ENCODE measurements around the gene DOK3. TPM values are rescaled to one million over a fixed set of nuclear protein-coding genes. Genes with fewer than 3 reads are reported as not detected.
"Not testable (repeated sequence)": the region's sequence is repeated elsewhere in the genome, so short reads cannot be mapped to it uniquely, and the experiment has no call there.

DOK3 gene
- total RNA-seq, 4 donors from 2014 or later, result 6.1 to 16.6 (median 6.6) TPM

DNA sequence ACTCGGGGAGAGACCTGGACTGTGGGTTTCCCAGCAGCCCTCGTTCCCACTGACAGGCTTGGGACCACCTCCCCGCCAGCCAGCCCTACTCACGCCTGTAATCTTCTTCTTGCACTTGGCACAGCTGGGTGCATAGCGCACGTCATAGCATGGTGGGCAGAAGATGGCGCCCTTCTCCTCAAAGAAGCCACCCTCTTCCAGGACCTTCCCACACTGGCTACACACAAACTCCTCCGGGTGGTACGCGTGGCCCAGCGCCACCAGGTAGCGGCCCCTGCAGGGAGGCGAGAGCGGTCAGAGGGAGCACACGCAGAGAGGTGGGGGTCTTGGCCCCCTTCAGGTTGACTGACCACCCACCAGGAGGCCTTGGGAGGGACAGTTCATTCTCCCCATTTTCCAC, 21.7 kb downstream of the DOK3 start:
- TF ChIP-seq POLR2A (IDR thresholded peaks at IDR 0.05) (no peak), EP300 (IDR thresholded peaks at IDR 0.05) (no peak), POLR2AphosphoS5 (IDR thresholded peaks at IDR 0.05) (no peak)
- TF ChIP-seq, protein P1, sequence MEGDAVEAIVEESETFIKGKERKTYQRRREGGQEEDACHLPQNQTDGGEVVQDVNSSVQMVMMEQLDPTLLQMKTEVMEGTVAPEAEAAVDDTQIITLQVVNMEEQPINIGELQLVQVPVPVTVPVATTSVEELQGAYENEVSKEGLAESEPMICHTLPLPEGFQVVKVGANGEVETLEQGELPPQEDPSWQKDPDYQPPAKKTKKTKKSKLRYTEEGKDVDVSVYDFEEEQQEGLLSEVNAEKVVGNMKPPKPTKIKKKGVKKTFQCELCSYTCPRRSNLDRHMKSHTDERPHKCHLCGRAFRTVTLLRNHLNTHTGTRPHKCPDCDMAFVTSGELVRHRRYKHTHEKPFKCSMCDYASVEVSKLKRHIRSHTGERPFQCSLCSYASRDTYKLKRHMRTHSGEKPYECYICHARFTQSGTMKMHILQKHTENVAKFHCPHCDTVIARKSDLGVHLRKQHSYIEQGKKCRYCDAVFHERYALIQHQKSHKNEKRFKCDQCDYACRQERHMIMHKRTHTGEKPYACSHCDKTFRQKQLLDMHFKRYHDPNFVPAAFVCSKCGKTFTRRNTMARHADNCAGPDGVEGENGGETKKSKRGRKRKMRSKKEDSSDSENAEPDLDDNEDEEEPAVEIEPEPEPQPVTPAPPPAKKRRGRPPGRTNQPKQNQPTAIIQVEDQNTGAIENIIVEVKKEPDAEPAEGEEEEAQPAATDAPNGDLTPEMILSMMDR (IDR thresholded peaks at IDR 0.05), result no peak
- Histone ChIP-seq H3K27me3 (no peaks in the 10 kb centered on the region), H3K4me1 (peaks cover 0 to 98% (median 56%) of the 10 kb centered on the region in 3 donors), H3K4me3 (no peak overlapping the region), H3K27ac (peak overlapping the region in 3 of 4 donors; percentile 44 to 99 (median 99)), H3K36me3 (peaks cover 0 to 93% of the 10 kb centered on the region in 2 donors), H3K9me3 (no peaks in the 10 kb centered on the region)
- ATAC-seq, result no peak
- WGBS, 2 donors (ENCODE audit: low coverage in 1 of 2), result 20 to 57% methylated on average over 1 to 7 of the region's 15 CpGs

DNA sequence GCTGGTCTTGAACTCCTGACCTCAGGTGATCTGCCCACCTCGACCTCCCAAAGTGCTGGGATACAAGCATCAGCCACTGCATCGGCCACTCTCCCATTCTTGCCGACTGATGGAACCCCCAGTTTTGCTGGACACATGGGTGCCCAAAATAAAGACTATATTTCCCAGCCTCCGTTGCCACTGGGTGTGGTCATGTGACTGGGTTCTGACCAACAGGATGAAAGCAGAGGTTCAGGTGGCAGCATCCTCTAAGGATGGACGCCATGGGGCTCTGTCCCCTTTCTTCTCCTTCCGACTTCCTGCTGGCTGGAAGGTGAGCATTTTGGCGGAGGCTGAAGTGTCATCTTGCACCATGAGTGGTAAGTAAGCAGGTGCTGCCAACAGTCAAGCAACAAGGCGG, 22.5 kb downstream of the DOK3 start:
- Histone ChIP-seq H3K9me3 (no peaks in the 10 kb centered on the region), H3K36me3 (peaks cover 0 to 93% of the 10 kb centered on the region in 2 donors), H3K4me1 (peaks cover 0 to 98% (median 55%) of the 10 kb centered on the region in 3 donors), H3K4me3 (no peak overlapping the region), H3K27me3 (no peaks in the 10 kb centered on the region), H3K27ac (peak overlapping the region in 3 of 4 donors; percentile 51 to 99 (median 99))
- WGBS, 2 donors (ENCODE audit: low coverage in 1 of 2), result 66 to 92% methylated on average over 2 to 3 of the region's 8 CpGs
- TF ChIP-seq POLR2A (IDR thresholded peaks at IDR 0.05), result no peak
- no peak for TF ChIP-seq POLR2AphosphoS5 (IDR thresholded peaks at IDR 0.05)
- TF ChIP-seq, protein P1 (IDR thresholded peaks at IDR 0.05), result no peak
- TF ChIP-seq EP300 (IDR thresholded peaks at IDR 0.05), result no peak
- no peak for ATAC-seq

DNA sequence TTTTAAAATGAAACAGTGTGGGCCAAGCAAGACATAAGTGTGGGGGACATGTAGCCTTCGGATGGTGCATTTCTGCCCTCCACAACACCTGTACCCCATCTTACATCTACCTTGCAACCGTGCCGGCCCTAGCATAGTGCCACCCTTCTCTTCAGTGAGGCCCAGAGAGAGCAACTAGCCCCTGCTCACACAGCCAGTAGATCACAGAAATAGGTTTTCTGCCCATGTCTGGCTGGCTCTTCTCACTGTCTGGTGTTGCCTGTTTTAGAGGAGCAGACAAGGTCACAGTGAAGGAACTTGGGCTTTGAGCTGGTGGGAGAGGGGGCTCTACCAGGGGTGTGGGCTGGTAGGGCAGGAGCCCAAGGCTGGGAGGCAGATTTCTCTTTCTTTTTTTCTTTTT, 23.4 kb downstream of the DOK3 start:
- H3K4me3 ChIP-seq, result no peak overlapping the region
- peaks cover 0 to 98% (median 48%) of the 10 kb centered on the region in 3 donors for H3K4me1 ChIP-seq
- H3K9me3 ChIP-seq, result no peaks in the 10 kb centered on the region
- peak overlapping the region in 2 of 4 donors; percentile 37 to 99 for H3K27ac ChIP-seq
- no peaks in the 10 kb centered on the region for H3K27me3 ChIP-seq
- 79 to 86% methylated on average over 3 of the region's 3 CpGs for WGBS, 2 donors (ENCODE audit: low coverage in 1 of 2)
- TF ChIP-seq, protein P1 (IDR thresholded peaks at IDR 0.05), result no peak
- TF ChIP-seq EP300 (IDR thresholded peaks at IDR 0.05) (no peak), POLR2A (IDR thresholded peaks at IDR 0.05) (no peak), POLR2AphosphoS5 (IDR thresholded peaks at IDR 0.05) (no peak)
- peaks cover 0 to 92% of the 10 kb centered on the region in 2 donors for H3K36me3 ChIP-seq
- ATAC-seq, result no peak

DNA sequence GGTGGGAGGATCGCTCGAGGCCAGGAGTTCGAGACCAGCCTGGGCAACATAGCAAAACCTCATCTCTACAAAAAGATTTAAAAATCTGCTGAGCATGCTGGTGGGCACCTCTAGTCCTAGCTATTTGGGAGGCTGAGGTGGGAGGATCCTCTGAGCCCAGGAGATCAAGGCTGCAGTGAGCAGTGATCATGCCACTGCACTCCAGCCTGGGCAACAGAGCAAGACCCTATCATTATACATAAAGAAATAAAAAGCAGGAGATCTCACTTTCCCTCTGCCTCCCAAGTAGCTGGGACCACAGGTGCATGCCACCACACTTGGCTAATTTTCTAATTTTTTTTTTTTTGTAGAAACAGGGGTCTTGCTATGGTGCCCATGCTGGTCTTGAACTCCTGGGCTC, 23.9 kb downstream of the DOK3 start:
- peak overlapping the region in 3 of 4 donors; percentile 60 to 99 (median 91) for H3K27ac ChIP-seq
- H3K36me3 ChIP-seq, result peaks cover 0 to 87% of the 10 kb centered on the region in 2 donors
- WGBS, 2 donors (ENCODE audit: low coverage in 1 of 2), result 40 to 80% methylated on average over 1 to 2 of the region's 3 CpGs
- H3K4me3 ChIP-seq, ATAC-seq, H3K9me3 ChIP-seq, H3K27me3 ChIP-seq: not testable (repeated sequence)
- H3K4me1 ChIP-seq, result peaks cover 0 to 98% (median 48%) of the 10 kb centered on the region in 3 donors

DNA sequence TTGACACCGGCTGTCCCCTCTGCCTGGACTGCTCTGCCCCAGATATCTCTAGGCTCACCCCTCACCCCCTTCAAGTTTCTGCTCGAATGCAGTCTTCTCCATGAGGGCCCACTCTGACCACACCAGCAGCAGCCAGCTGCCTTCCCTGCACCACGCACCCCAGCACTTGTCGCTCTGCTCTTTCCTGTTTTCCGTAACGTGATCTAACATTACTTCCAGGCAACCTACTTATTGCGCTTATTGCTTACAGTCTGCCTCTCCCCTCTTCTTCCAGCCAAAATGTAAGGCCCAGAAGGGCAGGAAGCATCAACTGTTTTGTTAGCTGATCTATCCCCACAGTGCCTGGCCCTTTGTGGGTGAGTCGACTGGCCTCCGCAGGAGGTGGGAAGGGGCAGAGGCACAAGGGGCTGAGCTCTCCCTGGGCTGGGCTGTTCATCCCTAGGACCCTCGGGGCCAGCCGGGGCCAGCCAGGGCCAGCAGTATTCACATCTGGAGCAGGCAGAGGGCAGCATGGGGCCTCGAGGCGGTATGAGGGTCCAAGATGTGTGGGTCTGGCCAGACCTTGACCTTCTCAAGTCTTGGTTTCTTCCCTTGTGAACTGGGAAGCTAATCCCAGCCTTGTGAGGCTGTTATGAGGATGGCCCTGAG, 24.6 kb downstream of the DOK3 start:
- peak overlapping the region in 3 of 4 donors; percentile 60 to 99 (median 91) for H3K27ac ChIP-seq
- no peaks in the 10 kb centered on the region for H3K9me3 ChIP-seq
- WGBS, 2 donors (ENCODE audit: low coverage in 1 of 2), result 46 to 65% methylated on average over 5 to 6 of the region's 13 CpGs
- TF ChIP-seq EP300 (IDR thresholded peaks at IDR 0.05) (no peak), POLR2AphosphoS5 (IDR thresholded peaks at IDR 0.05) (peak; percentile 44)
- H3K36me3 ChIP-seq, result peaks cover 0 to 80% of the 10 kb centered on the region in 2 donors
- ATAC-seq, result no peak
- H3K4me1 ChIP-seq, result peaks cover 0 to 98% (median 48%) of the 10 kb centered on the region in 3 donors
- no peaks in the 10 kb centered on the region for H3K27me3 ChIP-seq
- H3K4me3 ChIP-seq, result no peak overlapping the region
